ENCODE data around the gene ZSWIM4.
"Not testable (repeated sequence)": the region's sequence is repeated elsewhere in the genome, so short reads cannot be mapped to it uniquely, and the experiment has no call there.

Gene ZSWIM4

DNA sequence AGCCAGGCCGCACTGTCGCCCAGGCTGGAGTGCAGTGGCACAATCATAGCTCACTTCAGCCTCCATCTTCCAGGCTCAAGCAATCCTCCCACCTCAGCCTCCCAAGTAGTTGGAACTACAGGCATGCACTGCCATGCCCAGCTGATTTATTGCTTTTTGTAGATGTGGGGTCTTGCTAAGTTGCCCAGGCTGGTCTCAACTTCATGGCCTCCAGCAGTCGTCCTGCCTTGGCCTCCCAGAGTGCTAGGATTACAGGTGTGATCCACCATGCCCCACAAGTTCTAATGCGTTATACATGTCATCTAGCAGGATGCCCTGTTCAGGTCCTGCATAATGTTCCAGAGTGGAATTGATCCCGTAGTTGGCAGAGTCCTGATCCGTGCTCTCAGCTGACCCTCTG lies 16.4 kb upstream of the ZSWIM4 start:
- DNase-seq: no peak

DNA sequence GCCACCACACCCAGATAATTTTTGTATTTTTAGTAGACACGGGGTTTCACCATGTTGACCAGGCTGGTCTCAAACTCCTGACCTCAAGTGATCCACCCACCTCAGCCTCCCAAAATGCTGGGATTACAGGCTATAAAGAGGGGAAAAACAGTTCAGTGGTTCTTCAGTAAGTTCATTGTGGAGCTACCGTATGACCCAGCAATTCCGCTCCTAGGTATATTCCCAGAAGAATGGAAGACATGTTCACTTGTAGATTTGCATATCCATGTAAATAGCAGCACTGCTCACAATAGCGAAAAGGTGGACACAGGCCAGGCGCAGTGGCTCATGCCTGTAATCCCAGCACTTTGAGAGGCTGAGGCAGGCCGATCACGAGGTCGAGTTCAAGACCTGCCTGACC lies 15.4 kb upstream of the ZSWIM4 start:
- DNase-seq: not testable (repeated sequence)

DNA sequence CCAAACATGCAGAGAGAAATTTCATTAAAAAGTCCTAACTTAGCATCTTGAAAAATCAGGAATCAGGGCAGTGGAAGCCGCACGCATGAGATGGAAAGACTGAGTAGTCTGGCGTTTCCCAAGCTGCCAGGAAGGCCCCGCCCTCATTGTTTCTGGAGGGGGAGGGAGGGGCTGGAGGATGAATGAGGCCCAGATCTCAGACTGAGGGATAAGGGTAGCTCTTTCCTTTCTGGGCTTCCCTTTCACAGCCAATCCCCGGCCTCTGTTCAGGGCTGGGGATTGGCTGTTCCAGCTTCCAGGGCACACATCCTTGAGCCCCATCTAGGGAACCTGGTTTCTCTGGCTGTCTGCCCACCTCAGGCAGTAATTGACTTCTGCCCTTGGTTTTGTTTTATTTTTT lies 13.7 kb upstream of the ZSWIM4 start:
- DNase-seq: peak in 3 of 4 experiments; percentile 32 to 57 (median 55)

DNA sequence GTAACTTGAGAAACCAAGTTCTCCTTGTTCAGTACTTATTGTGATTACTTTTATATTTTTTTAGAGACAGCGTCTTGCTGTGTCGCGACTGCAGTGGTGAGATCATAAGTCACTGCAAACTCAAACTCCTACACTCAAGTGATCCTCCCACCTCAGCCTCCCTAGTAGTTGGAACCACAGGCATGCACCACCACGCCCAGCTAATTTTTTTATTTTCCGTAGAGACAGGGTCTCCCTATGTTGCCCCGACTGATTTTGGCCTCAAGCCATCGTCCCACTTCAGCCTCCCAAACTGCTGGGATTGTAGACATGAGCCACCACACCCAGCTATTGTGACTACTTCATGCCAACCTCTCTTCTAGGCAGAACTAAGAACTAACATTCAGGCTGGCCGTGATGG lies 12.7 kb upstream of the ZSWIM4 start:
- no peak for DNase-seq

DNA sequence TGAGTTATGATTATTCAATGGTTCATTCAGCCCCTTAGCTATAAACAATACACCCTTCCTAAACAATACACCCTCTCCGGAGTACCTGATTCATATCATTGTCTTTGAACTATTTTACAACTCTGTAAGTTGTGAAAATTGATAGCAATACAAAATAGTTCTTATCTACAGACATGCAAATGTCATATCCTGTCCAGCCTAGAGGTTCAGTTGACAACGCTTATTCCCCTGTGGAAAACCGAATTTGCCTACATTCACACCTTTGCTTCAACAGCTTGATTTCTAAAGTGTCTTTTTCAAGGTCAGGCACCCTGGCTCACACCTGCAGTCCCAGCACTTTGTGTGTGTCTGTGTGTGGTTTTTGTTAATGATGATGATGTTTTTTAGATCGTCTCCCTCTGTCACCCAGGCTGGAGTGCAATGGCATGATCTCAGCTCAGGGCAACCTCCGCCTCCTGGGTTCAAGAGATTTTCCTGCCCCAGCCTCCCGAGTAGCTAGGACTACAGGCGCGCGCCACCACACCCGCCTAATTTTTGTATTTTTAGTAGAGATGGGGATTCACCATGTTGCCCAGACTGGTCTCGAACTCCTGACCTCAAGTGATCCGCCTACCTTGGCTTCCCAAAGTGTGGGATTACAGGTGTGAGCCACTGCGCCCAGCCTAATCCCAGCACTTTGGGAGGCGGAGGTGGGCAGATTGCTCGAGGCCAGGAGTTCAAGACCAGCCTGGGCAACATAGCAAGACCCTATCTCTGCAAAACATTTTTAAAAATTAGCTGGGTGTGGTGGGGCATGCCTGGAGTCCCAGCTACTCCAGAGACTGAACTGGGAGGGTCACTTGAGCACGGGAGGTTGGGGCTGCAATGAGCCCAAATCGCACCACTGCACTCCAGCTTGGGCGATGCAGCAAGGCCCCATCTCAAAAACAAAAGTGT lies 11.4 kb upstream of the ZSWIM4 start:
- DNase-seq: no peak

DNA sequence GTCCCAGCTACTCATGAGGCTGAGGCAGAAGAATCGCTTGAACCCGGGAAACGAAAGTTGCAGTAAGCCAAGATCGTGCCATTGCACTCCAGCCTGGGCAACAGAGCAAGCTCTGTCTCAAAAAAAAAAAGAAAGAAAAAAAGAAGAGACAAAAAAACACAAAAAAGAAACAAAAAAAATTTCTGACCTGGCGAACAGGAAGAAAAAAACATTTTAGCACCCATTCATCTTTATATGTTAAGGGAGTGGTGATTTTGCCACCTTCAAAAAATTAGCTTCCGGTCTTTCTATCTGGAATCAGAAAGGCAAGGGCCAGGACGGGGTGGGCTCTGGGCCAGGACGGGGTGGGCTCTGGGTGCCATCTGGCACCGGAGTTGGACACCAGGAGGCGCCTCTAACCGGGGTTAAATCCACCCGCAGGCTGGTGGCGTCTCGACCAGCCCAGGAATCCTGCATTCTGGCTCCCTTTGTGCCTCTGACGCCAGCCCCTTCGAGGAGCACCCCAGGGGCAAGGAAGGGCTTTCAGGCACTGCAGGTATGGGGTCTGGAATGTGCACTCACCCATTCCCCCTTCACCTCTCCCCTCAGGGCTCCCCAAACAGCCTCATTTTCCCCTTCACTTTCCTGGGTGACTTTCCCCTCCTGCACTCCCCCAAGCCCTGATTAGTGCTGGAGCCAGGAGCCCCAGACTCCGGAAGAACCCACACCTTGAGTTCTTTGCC lies 10.4 kb upstream of the ZSWIM4 start:
- peak; percentile 71 to 88 (median 80) for DNase-seq

DNA sequence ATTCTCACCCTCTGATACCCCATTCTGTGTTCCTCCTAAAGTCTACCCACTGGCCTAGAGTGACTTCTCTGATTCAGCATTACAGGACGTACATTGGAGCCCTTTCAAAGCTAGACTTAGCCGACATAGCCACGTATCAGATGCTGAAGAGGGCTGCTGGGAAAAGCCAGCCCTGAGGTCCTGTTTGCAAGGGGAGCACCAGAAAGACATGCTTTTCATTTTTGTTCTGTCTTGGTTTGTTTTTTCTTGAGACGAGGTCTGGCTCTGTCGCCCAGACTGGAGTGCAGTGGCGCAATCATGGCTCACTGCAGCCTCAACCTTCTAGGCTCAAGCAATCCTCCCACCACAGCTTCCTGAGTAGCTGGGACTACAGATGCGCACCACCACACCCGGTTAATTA lies 6.3 kb upstream of the ZSWIM4 start:
- DNase-seq: peak; percentile 27 to 62 (median 55)

DNA sequence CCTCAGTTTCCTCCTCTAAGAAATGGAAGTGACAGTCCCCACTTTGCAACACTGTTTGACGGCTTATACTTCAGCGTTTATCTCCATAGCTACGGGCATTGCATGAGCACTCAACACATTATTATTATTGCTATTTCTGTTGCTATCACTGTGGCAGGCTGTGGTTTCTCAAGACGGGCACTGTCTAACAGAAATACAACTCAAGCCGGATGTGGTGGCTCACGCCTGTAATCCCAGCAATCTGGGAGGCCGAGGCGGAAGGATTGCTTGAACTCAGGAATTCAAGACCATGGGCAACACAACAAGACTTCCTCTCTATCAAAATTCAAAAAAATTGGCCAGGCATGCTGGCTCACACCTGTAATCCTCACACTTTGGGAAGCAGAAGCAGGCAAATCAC lies 4.9 kb upstream of the ZSWIM4 start:
- peak; percentile 63 to 81 (median 74) for DNase-seq

DNA sequence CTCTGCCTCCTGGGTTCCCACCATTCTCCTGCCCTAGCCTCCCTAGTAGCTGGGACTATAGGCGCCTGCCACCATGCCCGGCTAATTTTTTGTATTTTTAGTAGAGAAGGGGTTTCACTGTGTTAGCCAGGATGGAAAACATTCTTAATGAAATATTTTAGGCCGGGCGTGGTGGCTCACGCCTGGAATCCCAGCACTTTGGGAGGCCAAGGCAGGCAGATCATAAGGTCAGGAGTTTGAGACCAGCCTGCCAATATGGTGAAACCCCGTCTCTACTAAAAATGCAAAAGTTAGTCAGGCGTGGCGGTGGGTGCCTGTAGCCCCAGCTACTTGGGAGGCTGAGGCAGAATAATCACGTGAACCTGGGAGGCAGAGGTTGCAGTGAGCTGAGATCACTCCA lies 1.9 kb upstream of the ZSWIM4 start:
- not testable (repeated sequence) for DNase-seq

DNA sequence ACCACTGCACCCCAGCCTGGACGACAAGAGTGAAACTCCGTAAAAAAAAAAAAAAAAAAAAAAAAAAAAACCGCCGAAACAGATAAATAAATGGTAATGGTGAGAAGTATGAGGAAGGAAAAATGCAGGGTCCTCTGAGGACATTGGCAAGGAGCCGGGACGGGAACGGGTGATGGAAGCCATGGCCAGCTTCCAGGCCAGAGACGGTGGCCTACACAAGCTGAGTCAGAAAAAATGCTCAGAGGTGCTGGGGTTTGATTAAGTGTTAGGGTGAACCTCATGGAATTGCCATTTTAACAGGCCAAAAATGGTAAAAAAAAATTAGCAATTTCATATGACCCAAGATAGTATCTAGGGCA lies 866 bp upstream of the ZSWIM4 start:
- peak; percentile 31 to 64 (median 60) for DNase-seq

DNA sequence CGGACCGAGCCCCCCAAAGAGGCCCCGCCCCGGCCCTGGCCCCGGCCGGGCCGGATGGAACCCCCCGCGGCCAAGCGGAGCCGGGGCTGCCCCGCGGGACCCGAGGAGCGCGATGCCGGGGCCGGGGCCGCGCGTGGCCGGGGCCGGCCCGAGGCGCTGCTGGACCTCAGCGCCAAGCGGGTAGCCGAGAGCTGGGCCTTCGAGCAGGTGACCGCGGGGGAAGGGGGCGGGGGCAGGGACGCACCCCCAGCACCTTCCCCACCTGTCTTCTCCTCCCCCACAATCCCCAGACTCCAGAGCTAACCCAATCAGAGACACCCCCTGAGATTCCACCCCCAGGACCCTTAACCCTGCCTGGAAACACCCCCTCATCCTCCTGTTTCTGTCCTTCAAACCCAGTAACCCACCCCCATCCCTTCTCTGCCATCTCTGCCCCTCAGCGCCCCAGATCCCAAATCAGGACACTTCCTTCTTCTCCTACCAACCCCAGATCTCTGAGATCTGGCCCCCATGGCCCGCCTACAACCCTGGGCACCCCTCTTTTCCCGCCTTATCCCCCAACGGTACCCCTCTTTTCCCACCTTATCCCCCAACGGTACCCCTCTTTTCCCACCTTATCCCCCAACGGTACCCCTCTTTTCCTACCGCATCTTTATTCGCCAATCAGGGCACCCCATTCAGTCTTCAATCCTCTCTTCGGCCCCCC lies 505 bp downstream of the ZSWIM4 start:
- peak in 1 of 4 experiments; percentile 30 for DNase-seq

DNA sequence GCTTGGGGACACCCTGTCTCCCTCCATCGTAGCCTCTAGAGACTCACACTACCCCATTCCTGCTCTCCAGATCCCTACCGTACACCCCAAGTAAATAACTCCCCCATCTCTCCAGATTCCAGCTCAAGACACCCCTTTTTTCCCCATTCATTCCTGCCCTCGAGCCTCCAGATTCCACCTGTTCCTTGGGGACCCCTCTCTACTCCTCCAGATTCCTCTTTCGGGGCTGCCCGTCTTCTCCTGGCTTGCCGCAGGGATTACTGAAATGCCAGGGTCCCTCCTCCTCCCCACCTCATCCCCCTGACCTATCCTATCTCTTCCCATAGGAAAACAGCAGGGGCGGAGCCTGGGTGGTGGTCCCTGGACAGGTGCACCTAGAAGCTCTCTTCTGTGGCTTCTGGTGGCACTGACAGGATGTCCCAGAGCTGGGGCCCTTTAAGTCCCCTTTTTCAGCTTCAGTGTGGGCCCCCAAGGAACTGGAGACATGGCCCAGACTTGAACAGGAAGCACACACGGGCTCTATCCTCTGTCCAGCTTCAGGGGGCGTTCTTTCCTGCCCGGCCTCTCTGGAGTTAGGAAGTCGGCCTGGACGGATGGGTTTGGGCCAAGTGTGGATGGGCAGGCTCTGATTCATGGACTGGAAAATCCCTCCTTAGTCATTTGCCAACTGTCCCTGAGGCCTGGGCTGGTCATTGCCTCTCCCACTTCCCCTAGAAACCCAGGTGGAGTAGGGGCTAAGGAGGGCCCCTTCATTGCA lies 1.2 kb downstream of the ZSWIM4 start:
- peak; percentile 72 to 83 (median 79) for DNase-seq

DNA sequence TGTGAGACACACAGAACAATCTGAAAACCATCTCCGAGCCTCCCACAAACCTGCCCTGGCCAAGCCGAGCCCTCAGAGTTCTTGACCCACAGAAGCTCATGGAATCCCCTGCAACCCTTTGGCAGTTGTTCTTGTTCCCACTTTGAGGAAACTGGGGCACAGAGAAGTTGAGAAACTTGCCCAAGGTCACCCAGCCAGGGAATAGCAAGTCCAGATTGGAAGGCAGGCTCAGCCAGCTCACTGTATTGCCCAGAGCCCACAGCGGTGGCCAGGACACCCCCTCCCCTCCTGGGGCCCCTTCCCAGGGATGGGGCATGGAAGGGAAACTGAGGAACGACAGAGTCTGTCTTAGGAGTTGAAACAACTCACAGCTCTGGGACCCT lies 1.8 kb downstream of the ZSWIM4 start:
- peak in 1 of 4 experiments; percentile 34 for DNase-seq

DNA sequence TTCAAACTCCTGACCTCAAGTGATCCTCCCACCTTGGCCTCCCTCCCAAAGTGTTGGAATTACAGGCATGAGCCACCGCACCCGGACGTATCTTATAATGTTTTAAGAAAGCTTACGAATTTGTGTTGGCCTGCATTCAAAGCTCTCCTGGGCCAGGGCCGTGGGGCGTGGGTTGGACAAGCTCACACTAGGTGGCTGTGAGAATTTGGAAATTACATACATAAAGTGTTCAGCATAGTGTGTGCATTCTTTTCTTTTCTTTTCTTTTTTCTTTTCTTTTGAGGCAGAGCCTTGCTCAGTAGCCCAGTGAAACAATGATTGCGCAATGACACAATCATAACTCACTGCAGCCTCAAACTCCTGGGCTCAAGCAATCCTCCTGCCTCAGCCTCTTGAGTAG lies 2.6 kb downstream of the ZSWIM4 start:
- peak in 1 of 4 experiments; percentile 43 for DNase-seq

DNA sequence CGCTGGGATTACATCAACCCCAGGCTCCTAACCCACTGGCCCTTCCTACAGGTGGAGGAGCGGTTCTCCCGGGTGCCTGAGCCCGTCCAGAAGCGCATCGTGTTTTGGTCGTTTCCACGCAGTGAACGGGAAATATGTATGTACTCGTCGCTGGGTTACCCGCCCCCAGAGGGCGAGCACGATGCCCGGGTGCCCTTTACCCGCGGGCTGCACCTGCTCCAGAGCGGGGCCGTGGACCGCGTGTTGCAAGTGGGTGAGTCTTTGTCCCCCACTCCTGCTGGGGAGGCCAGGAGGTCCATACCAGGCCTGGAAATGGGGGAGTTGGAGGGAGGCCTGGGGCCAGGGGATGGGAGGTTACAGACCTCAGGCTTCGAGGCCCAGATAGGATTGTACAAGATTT lies 4.4 kb downstream of the ZSWIM4 start:
- no peak for DNase-seq

DNA sequence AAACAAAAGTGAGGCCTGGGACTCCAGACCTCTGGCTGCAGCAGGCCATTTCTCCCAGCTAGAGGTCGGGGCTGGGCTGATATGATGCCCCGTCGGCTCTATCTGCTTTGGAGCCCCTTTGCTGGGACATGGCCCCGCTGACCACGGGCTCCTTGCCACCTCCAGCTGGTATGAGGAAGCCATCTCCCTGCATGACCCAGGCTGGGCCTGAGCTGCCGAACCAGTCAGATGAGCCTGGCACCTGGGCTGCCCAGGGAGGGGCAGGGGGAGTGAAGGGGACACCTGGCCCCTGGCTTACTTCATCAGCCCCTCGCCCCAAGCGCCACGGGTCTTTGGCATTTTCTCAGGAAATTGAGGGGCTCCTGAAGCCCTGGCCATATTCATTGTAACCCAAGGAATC lies 7.8 kb downstream of the ZSWIM4 start:
- no peak for DNase-seq

DNA sequence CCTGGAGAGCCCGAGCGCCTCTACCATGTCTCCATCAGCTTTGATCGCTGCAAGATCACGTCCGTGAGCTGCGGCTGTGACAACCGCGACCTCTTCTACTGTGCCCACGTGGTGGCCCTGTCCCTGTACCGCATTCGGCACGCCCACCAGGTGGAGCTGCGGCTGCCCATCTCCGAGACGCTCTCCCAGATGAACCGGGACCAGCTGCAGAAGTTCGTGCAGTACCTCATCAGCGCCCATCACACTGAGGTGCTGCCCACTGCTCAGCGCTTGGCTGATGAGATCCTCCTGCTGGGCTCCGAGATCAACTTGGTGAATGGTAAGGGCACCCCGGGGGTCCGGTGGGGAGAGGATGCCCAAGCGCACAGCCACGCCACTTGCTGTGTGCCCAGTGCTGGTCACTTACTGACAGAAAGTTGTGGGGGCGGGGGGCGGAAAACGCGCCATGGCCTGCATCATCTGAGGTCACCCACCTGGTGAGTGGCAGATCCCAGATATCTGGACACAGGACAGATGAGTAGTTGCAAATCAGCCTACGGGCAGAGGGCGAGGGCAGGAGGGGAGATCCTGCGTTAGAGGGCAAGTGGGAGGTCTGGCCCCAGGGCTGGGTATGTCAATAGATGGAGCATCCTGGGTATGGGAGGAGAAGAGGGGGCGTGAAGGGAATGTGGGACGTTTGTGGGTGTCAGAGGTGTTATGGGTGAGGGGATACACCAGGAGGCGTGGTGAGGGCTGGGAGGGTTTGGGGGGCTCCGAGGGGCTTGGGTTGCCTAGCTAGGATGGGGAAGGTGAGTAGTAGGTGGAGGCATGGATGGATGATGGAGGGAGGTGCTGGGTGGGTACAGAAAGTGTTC lies 9.8 kb downstream of the ZSWIM4 start:
- peak in 1 of 4 experiments; percentile 41 for DNase-seq

DNA sequence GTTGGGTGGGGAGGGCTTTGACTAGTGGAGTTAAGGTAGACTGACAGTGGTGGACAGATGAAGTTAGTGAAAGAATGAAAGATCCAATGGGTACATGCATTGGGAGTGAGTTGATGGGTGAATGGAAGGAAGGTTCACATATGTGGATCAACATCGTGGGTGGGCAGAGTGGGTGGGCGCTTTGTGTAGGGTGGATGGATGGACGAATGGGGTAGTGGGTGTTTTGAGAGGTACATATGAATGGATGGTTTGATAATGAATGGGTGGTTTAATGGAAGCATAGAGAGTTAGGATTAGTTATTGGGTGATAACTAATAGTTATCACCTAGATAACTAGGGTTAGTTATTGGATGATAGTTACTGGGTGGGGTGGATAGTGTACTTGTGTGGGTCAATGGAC lies 11.5 kb downstream of the ZSWIM4 start:
- DNase-seq: no peak

DNA sequence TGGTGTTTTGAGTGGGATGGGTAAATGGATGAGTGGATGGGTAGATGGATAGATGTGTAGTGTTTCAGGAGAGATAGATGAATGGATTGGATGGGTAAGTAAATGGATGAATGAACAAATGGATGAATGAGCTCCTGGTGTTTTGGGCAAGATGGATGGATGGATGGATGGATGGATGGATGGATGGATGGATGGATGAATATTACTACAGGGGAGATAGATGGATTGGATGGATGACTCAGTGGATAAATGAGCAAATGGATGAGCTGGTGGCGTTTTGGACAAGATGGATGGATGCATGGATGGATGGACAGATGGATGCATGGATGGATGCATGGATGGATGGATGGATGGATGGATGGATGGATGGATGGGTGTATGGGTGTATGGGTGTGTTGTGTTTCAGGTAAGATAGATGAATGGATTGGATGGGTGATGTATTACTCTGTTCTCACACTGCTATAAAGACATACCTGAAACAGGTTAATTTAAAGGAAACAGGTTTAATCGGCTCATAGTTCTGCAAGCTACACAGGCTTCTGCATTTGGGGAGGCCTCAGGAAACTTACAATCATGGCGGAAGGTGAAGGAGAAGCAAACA lies 12.3 kb downstream of the ZSWIM4 start:
- DNase-seq: no peak

DNA sequence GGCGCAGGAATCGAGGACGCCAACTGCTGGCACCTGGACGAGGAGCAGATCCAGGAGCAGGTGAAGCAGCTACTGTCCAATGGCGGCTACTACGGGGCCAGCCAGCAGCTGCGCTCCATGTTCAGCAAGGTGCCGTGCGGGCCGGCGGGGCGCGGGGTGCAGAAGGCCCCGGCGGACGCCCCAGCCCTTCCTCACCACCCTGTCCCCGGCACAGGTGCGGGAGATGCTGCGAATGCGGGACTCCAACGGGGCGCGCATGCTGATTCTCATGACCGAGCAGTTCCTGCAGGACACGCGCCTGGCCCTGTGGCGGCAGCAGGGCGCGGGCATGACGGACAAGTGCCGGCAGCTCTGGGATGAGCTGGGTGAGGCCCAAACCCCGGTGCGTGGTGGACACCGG lies 13.6 kb downstream of the ZSWIM4 start:
- DNase-seq: no peak

DNA sequence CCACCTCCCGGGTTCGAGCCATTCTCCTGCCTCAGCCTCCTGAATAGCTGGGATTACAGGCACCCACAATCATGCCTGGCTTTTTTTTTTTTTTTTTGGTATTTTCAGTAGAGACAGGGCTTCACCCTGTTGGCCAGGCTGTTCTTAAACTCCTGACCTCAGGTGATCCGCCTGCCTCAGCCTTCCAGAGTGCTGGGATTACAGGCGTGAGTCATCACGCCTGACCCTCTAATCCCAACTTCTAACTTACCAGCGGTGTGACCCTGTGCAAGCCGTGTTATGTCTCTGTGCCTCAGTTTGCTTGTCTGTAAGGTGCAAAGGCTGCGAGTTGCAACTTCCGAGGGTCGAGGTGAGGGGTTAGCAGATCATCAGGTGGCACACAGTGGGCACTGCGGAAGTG lies 17.3 kb downstream of the ZSWIM4 start:
- no peak for DNase-seq

Measured in suppressor macrophage (primary cell).